ENCODE measurements around the gene PPP1CA.

The PPP1CA gene

DNA sequence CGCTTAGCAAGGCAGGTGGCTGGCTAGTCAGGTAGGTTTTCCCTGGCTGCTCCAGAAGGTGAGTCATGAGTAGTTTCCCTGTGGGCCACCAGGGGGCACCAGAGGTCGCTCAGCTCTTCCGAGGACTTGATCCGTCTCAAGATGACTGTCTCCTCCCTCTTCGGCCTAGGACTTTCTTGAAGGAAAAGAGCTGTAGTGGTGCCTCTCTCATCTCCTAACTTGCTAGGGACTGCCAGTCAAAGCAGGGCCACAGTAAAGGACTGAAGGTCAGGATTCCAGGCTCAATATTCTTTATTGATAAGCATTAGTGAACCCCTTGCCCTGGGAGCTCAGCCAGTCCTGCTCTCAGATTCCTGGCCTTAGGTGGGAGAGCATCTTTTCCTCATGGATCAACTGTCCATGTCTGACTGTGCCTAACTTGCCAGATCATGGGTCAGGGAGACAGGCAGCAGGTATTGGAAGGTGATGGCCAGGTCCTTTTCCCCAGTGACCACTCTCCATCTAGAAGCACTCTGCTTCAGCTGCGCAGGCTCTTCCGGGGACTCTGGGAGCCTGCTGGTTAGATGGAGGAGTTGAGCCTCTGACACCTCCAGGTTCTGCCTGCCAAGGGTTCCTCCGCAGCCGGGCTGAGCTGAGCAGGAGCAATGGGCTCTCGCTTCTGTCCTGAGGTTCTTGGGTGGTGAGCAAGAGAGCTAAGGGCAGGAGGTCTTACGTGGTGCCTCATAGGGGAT lies 50.2 kb downstream of the PPP1CA start:
- peak; percentile 86 for DNase-seq (ENCODE audit: low spot score)

DNA sequence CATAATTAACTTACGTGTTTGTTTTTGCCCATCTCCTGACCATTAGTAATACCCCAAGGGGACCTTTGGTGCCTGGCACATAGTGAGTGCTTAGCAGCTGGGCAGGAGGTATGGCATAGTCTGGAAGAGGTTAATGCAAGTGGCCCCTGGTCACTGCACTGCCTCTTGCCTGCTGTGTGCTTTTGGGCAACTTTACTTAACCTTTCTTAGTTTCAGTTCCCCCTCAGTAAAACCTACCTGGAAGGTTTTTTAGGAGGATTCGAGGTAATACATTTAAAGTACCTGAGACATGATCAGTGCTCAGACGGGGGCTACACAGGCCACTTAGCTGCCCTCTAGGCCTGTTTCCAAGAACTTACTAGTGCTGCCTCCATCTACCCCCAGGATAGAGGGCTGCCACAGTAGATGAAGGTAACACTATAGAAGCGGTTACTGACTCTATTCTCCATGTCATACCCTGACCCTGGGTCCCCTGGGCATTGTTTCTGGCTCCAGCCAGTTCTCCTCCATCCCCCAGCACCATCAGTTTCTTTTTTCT lies 51.7 kb downstream of the PPP1CA start:
- no peak for DNase-seq (ENCODE audit: low spot score)

DNA sequence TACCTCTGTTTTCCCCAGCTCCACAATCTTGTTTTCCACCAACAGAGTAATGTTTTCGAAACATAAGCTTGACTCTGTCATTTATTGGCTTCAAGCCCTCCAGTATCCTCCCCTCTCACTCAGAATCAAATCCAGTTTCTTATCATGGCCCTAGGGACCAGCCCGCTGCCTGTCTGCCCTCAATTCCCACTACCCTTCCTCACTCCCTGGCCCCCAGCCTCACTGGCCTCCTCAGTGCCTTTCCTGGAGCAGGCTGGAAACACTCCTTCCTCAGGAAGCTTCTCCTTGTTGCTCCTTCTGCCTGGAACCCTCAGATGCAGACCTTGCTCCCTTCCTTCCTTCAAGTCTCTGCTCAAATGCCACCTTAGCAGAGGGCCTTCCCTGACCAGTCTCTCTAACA lies 52.2 kb downstream of the PPP1CA start:
- DNase-seq (ENCODE audit: low spot score), result no peak

DNA sequence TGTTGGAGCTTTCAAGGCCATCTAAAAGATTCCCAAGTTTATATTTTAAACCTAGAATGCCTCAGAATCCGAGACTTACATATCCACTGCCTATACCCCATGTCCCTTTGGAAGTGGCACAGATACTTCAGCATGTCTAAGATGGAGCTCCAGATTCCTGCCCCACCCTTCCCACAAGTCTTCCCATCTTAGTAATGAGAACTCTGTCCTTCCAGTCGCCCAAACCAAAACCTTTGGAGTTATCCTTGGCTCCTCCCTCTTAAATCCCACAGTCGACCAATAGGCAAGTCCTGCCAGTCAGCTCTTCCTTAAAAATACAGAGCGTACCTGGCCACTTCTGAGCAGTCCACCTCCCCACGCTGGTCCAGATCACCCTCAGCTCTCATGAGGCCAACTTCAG lies 52.6 kb downstream of the PPP1CA start:
- DNase-seq (ENCODE audit: low spot score), result no peak

All from GM03348 (cell line).